ENCODE results near the gene OR1F1.

Gene OR1F1

DNA sequence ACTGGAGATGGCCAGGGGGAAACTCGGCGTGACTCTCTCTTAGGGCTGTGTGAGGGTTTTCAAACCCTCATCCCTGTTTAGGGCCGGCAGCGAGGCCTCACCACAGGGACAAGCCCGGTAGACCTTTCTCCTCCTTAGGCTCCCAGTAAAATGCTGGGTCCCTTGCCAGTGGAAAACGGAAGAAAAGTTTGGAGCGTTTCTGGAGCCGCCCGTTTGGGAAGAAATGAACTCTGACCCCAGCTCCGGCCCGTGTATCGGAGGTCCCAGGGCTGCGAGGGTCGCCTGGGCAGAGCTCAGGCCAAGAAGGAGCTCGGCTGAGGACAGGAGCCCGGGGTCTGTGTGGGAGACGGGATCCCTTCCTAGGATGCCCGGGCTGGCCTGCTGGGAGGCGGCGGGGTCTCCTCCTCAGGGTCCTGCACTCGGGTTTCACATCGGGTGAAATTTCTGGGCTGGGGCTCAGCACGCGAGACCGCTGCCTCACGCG is 29.9 kb upstream of the OR1F1 start:
- H3K27ac ChIP-seq, result no peak overlapping the region
- DNase-seq, result no peak
- H3K36me3 ChIP-seq (replicated peaks), result no peaks in the 10 kb centered on the region
- H3K4me3 ChIP-seq (ENCODE audit: low read depth, low read length), result peak overlapping the region; percentile 67
- TF ChIP-seq CTCF (IDR thresholded peaks at IDR 0.05; ENCODE audit: low read depth, low read length, missing control alignments), result no peak
- in situ Hi-C loops (cut with HindIII; ENCODE audit: low pct_ligation_motif_present, low sequenced_read_pairs), result no loop called here
- H3K27me3 ChIP-seq (replicated peaks), result no peaks in the 10 kb centered on the region

DNA sequence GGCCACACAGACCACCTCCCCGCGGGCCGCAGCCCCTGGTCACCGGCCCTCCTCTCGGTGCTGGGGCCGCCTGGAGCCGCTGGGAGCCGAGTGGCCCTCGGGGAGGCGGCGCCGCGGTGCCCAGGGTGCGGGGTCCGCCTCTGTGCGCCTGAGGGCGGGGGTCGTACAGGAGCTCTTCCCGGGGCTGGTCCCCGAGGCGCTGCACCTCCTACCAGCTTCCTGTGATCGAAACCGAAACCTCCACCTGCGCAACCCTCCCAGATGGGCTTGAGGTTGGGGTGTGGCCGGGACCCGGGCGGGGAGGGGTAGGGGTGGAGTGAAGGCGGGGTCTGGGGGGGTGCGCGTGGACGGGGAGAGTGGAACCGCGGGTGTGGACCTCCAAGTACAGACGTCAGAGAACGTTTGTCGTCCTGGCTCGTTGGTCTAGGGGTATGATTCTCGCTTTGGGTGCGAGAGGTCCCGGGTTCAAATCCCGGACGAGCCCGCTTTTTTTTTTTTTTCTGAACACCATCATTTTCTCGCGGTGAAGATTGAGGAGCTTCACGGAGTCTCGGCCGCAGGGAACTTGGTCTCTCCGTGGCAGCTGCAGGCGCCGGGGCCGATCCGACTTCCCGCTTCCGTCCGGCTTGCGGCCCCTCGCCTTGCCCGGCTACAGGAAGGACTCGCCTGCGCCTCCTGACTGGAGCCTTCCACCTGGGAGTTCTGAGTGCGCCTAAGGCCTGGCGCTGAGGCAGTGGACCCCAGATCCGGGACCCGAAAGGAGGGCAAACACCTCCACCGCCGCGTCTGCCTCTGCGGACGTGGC is 29.3 kb upstream of the OR1F1 start:
- peak; percentile 4 for TF ChIP-seq CTCF (IDR thresholded peaks at IDR 0.05; ENCODE audit: low read depth, low read length, missing control alignments)
- no peaks in the 10 kb centered on the region for H3K36me3 ChIP-seq (replicated peaks)
- in situ Hi-C loops (cut with HindIII; ENCODE audit: low pct_ligation_motif_present, low sequenced_read_pairs), result no loop called here
- peak; percentile 80 for DNase-seq
- H3K27ac ChIP-seq, result peak overlapping the region; percentile 88
- H3K4me3 ChIP-seq (ENCODE audit: low read depth, low read length), result peak overlapping the region; percentile 67
- H3K27me3 ChIP-seq (replicated peaks), result no peaks in the 10 kb centered on the region

DNA sequence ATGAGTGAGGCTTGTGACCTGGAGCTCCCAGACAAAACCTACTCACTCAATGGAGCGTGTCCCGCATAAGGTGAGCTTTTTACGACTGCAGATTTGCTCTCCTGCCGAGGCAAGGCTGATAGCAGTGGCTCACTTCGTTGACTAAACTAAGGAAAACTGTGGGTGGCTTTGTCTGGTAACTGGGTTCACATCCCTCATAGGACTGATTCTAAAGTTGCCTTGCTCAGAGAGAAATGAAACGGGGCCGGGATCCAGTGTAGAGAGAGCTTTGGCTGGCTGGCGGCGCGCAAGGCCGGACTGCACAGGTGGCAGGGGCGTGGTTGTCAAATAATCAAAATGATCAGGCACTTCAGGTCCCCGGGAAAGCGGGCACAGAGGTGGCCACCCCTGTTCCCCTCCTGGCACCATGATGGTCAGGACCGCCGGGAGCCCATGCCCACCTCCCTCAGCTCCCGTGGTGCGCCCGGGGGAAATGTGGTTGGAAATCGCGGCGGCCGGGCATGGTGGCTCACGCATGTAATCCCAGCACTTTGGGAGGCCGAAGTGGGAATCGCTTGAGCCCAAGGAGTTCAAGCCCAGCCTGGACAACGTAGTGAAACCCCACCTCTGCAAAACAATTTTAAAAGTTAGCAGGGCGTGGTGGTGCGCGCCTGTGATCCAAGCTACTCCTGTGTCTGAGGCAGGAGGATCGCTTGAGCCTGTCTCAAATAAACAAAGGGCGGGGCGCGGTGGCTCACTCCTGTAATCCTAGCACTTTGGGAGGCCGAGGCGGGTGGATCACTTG is 26.6 kb upstream of the OR1F1 start:
- Histone ChIP-seq H3K36me3 (replicated peaks) (no peaks in the 10 kb centered on the region), H3K4me3 (ENCODE audit: low read depth, low read length) (no peak overlapping the region), H3K27ac (no peak overlapping the region), H3K27me3 (replicated peaks) (no peaks in the 10 kb centered on the region)
- no peak for TF ChIP-seq CTCF (IDR thresholded peaks at IDR 0.05; ENCODE audit: low read depth, low read length, missing control alignments)
- no peak for DNase-seq
- in situ Hi-C loops (cut with HindIII; ENCODE audit: low pct_ligation_motif_present, low sequenced_read_pairs), result no loop called here

GRCh38 chr16:3164121-3164991 is 23.6 kb upstream of the OR1F1 start:
- in situ Hi-C loops (cut with HindIII; ENCODE audit: low pct_ligation_motif_present, low sequenced_read_pairs), result no loop called here
- H3K27ac ChIP-seq, result no peak overlapping the region
- H3K36me3 ChIP-seq (replicated peaks), result no peaks in the 10 kb centered on the region
- no peak for TF ChIP-seq CTCF (IDR thresholded peaks at IDR 0.05; ENCODE audit: low read depth, low read length, missing control alignments)
- H3K27me3 ChIP-seq (replicated peaks), result no peaks in the 10 kb centered on the region
- no peak overlapping the region for H3K4me3 ChIP-seq (ENCODE audit: low read depth, low read length)
- DNase-seq, result no peak

DNA sequence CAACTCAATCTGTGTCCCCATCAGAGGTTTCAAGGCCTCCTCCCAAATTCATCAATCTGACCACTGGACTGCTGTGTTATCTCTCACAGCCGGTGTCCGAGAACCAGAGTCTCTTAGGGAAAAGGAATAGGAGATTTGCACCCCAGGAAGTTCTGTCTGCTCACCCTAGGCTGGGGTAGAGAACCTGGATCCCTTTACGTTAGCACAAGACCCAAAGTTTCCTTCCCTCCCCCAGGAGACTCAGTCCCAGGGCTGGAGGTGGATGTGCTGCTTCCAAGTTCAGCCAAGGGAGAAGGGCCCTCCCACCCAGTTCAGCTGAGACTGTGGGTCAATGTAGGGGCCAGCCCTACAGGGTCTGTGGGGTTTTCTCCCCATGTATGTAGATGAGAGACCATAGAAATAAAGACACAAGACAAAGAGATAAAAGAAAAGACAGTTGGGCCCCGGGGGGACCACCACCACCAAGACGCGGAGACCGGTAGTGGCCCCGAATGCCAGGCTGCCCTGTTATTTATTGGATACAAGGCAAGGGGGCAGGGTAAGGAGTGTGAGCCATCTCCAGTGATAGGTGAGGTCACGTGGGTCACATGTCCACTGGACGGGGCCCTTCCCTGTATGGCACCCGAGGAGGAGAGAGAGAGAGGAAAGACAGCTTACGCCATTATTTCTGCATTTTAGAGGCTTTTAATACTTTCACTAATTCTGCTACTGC is 22.7 kb upstream of the OR1F1 start:
- no peak overlapping the region for H3K27ac ChIP-seq
- H3K36me3 ChIP-seq (replicated peaks), result no peaks in the 10 kb centered on the region
- no peak for TF ChIP-seq CTCF (IDR thresholded peaks at IDR 0.05; ENCODE audit: low read depth, low read length, missing control alignments)
- in situ Hi-C loops (cut with HindIII; ENCODE audit: low pct_ligation_motif_present, low sequenced_read_pairs), result no loop called here
- no peak for DNase-seq
- no peak overlapping the region for H3K4me3 ChIP-seq (ENCODE audit: low read depth, low read length)
- H3K27me3 ChIP-seq (replicated peaks), result peaks cover 3% of the 10 kb centered on the region

All from brain microvascular endothelial cell (primary cell).